HEK293 (cell line): ENCODE data around the gene RPL13A.

Experiments
- KLF10 ChIP-seq: fragments of 450-650 bp; IDR thresholded peaks from 2 replicates; pipeline ENCODE4 v1.5.1; 2018; ENCODE audit warnings: missing biosample characterization, mild to moderate bottlenecking, missing genetic modification characterization
- PRDM10 ChIP-seq: fragments of 450-650 bp; formaldehyde crosslinking; IDR thresholded peaks from 2 replicates; pipeline ENCODE4 v1.5.1; 2016; ENCODE audit warnings: missing biosample characterization, missing genetic modification characterization
- PRDM4 ChIP-seq: fragments of 450-650 bp; formaldehyde crosslinking; IDR thresholded peaks from 2 replicates; pipeline ENCODE4 v1.5.1; 2017; ENCODE audit warnings: missing biosample characterization, missing genetic modification characterization
- RBAK ChIP-seq: fragments of 450-650 bp; formaldehyde crosslinking; IDR thresholded peaks from 2 replicates; pipeline ENCODE4 v1.5.1; 2016; ENCODE audit warnings: missing biosample characterization, missing genetic modification characterization
- SP3 ChIP-seq: fragments of 450-650 bp; formaldehyde crosslinking; IDR thresholded peaks from 2 replicates; pipeline ENCODE4 v1.5.1; 2016; ENCODE audit warnings: missing biosample characterization, missing genetic modification characterization
- SP7 ChIP-seq: fragments of 450-650 bp; formaldehyde crosslinking; IDR thresholded peaks from 2 replicates; pipeline ENCODE4 v1.5.1; 2016; ENCODE audit warnings: missing biosample characterization, missing genetic modification characterization
- TRIM28 ChIP-seq: IDR thresholded peaks from 2 replicates; pipeline ENCODE4 v1.6.1; 2011; ENCODE audit warnings: low read length, control low read depth, borderline replicate concordance
- ZBTB1 ChIP-seq: fragments of 450-650 bp; formaldehyde crosslinking; IDR thresholded peaks from 2 replicates; pipeline ENCODE4 v1.5.1; 2016; ENCODE audit warnings: missing biosample characterization, missing genetic modification characterization
- ZBTB49 ChIP-seq: fragments of 450-650 bp; formaldehyde crosslinking; IDR thresholded peaks from 2 replicates; pipeline ENCODE4 v1.5.1; 2016; ENCODE audit warnings: missing biosample characterization, missing genetic modification characterization, low read depth
- ZNF114 ChIP-seq: fragments of 450-650 bp; formaldehyde crosslinking; IDR thresholded peaks from 2 replicates; pipeline ENCODE4 v1.5.0; 2017; ENCODE audit warnings: missing biosample characterization, missing genetic modification characterization
- ZNF121 ChIP-seq: fragments of 450-650 bp; formaldehyde crosslinking; IDR thresholded peaks from 2 replicates; pipeline ENCODE4 v1.5.1; 2016; ENCODE audit warnings: missing biosample characterization, missing genetic modification characterization
- ZNF175 ChIP-seq: fragments of 450-650 bp; formaldehyde crosslinking; IDR thresholded peaks from 2 replicates; pipeline ENCODE4 v1.5.1; 2016; ENCODE audit warnings: missing biosample characterization, missing genetic modification characterization
- ZNF184 ChIP-seq: fragments of 450-650 bp; IDR thresholded peaks from 2 replicates; pipeline ENCODE4 v1.5.1; 2018; ENCODE audit warnings: missing biosample characterization, mild to moderate bottlenecking, missing genetic modification characterization
- ZNF24 ChIP-seq: fragments of 450-650 bp; formaldehyde crosslinking; IDR thresholded peaks from 2 replicates; pipeline ENCODE4 v1.5.1; 2016; ENCODE audit warnings: missing biosample characterization, missing genetic modification characterization
- ZNF302 ChIP-seq: fragments of 450-650 bp; formaldehyde crosslinking; IDR thresholded peaks from 2 replicates; pipeline ENCODE4 v1.5.1; 2016; ENCODE audit warnings: missing biosample characterization, missing genetic modification characterization, low read depth
- ZNF433 ChIP-seq: fragments of 450-650 bp; formaldehyde crosslinking; IDR thresholded peaks from 2 replicates; pipeline ENCODE4 v1.5.1; 2016; ENCODE audit warnings: missing biosample characterization, missing genetic modification characterization, low read depth
- ZNF513 ChIP-seq: fragments of 450-650 bp; IDR thresholded peaks from 2 replicates; pipeline ENCODE4 v1.5.1; 2018; ENCODE audit warnings: missing biosample characterization, missing genetic modification characterization
- ZNF621 ChIP-seq: fragments of 450-650 bp; formaldehyde crosslinking; IDR thresholded peaks from 2 replicates; pipeline ENCODE4 v1.5.1; 2017; ENCODE audit warnings: missing biosample characterization, missing genetic modification characterization
- ZNF704 ChIP-seq: fragments of 450-650 bp; formaldehyde crosslinking; IDR thresholded peaks from 2 replicates; pipeline ENCODE4 v1.5.1; 2016; ENCODE audit warnings: missing biosample characterization, missing genetic modification characterization
- TF ChIP-seq, protein P1 (sequence below): fragments of 450-650 bp; formaldehyde crosslinking; IDR thresholded peaks from 2 replicates; pipeline ENCODE4 v1.5.1; 2016; ENCODE audit warnings: missing biosample characterization, missing genetic modification characterization, borderline replicate concordance
- TF ChIP-seq, protein P2 (sequence below): fragments of 450-650 bp; formaldehyde crosslinking; IDR thresholded peaks from 2 replicates; pipeline ENCODE4 v1.5.1; 2016; ENCODE audit warnings: missing biosample characterization, missing genetic modification characterization
- TF ChIP-seq, protein P3 (sequence below): sonication (generic); formaldehyde crosslinking; IDR thresholded peaks from 2 replicates; pipeline ENCODE4 v1.8.1; 2022; ENCODE audit warnings: mild to moderate bottlenecking, moderate library complexity, missing genetic modification reagents

Gene RPL13A

GRCh38 chr19:49473868-49474541, 13.4 kb upstream of the RPL13A start, which contains the start of gene FLT3LG (continued):
- TF ChIP-seq, protein P1, sequence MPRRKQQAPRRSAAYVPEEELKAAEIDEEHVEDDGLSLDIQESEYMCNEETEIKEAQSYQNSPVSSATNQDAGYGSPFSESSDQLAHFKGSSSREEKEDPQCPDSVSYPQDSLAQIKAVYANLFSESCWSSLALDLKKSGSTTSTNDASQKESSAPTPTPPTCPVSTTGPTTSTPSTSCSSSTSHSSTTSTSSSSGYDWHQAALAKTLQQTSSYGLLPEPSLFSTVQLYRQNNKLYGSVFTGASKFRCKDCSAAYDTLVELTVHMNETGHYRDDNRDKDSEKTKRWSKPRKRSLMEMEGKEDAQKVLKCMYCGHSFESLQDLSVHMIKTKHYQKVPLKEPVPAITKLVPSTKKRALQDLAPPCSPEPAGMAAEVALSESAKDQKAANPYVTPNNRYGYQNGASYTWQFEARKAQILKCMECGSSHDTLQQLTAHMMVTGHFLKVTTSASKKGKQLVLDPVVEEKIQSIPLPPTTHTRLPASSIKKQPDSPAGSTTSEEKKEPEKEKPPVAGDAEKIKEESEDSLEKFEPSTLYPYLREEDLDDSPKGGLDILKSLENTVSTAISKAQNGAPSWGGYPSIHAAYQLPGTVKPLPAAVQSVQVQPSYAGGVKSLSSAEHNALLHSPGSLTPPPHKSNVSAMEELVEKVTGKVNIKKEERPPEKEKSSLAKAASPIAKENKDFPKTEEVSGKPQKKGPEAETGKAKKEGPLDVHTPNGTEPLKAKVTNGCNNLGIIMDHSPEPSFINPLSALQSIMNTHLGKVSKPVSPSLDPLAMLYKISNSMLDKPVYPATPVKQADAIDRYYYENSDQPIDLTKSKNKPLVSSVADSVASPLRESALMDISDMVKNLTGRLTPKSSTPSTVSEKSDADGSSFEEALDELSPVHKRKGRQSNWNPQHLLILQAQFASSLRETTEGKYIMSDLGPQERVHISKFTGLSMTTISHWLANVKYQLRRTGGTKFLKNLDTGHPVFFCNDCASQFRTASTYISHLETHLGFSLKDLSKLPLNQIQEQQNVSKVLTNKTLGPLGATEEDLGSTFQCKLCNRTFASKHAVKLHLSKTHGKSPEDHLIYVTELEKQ: no peak
- TF ChIP-seq ZNF513 (tag by site-specific recombination) (no peak), ZBTB1 (tag by site-specific recombination) (no peak), RBAK (no peak), ZNF704 (tag by site-specific recombination) (no peak), PRDM10 (tag by site-specific recombination) (peak; percentile 85), TRIM28 (no peak), ZNF114 (no peak), ZBTB49 (tag by site-specific recombination) (no peak), ZNF621 (no peak), ZNF121 (peak; percentile 62; the same call in 1 of the 2 replicates), PRDM4 (tag by site-specific recombination) (no peak), KLF10 (tag by site-specific recombination) (no peak; the same call in 1 of the 2 replicates), SP3 (tag by site-specific recombination) (peak; percentile 68), ZNF302 (tag by site-specific recombination) (no peak), ZNF24 (tag by site-specific recombination) (peak; percentile 79), ZNF175 (tag by site-specific recombination) (no peak), ZNF433 (tag by site-specific recombination) (no peak), SP7 (tag by site-specific recombination) (peak; percentile 78), ZNF184 (tag by site-specific recombination) (no peak)
- TF ChIP-seq, protein P2, sequence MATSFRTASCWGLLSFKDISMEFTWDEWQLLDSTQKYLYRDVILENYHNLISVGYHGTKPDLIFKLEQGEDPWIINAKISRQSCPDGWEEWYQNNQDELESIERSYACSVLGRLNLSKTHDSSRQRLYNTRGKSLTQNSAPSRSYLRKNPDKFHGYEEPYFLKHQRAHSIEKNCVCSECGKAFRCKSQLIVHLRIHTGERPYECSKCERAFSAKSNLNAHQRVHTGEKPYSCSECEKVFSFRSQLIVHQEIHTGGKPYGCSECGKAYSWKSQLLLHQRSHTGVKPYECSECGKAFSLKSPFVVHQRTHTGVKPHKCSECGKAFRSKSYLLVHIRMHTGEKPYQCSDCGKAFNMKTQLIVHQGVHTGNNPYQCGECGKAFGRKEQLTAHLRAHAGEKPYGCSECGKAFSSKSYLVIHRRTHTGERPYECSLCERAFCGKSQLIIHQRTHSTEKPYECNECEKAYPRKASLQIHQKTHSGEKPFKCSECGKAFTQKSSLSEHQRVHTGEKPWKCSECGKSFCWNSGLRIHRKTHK (tag by site-specific recombination): no peak
- TF ChIP-seq, protein P3, sequence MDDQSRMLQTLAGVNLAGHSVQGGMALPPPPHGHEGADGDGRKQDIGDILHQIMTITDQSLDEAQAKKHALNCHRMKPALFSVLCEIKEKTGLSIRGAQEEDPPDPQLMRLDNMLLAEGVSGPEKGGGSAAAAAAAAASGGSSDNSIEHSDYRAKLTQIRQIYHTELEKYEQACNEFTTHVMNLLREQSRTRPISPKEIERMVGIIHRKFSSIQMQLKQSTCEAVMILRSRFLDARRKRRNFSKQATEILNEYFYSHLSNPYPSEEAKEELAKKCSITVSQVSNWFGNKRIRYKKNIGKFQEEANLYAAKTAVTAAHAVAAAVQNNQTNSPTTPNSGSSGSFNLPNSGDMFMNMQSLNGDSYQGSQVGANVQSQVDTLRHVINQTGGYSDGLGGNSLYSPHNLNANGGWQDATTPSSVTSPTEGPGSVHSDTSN: no peak
